ENCODE measurements around the gene CDK14. TPM values are rescaled to one million over a fixed set of nuclear protein-coding genes. Genes with fewer than 3 reads are reported as not detected.

Gene CDK14
- total RNA-seq, 1 donor: 41.0 TPM

GRCh38 chr7:90690159-90690858 is 94.2 kb downstream of the CDK14 start:
- DNase-seq (ENCODE audit: low read depth): no peak
- no peak for TF ChIP-seq CTCF (IDR thresholded peaks at IDR 0.05; ENCODE audit: insufficient read depth, low read depth, low read length)
- H3K4me3 ChIP-seq (ENCODE audit: low read depth, low read length): no peak overlapping the region

- no peak for TF ChIP-seq CTCF (IDR thresholded peaks at IDR 0.05; ENCODE audit: insufficient read depth, low read depth, low read length)
- no peak for DNase-seq (ENCODE audit: low read depth)
- no peak overlapping the region for H3K4me3 ChIP-seq (ENCODE audit: low read depth, low read length)
These were observed 96.3 kb downstream of the CDK14 start for GRCh38 chr7:90692396-90692795.

- TF ChIP-seq CTCF (IDR thresholded peaks at IDR 0.05; ENCODE audit: insufficient read depth, low read depth, low read length): no peak
- no peak for DNase-seq (ENCODE audit: low read depth)
- H3K4me3 ChIP-seq (ENCODE audit: low read depth, low read length): no peak overlapping the region
These were observed 96.8 kb downstream of the CDK14 start for GRCh38 chr7:90692947-90693346.

- TF ChIP-seq CTCF (IDR thresholded peaks at IDR 0.05; ENCODE audit: insufficient read depth, low read depth, low read length): no peak
- H3K4me3 ChIP-seq (ENCODE audit: low read depth, low read length): no peak overlapping the region
- no peak for DNase-seq (ENCODE audit: low read depth)
These were observed 97.8 kb downstream of the CDK14 start for GRCh38 chr7:90693939-90694338.

GRCh38 chr7:90698616-90699015 is 102.5 kb downstream of the CDK14 start:
- no peak for DNase-seq (ENCODE audit: low read depth)
- no peak overlapping the region for H3K4me3 ChIP-seq (ENCODE audit: low read depth, low read length)

GRCh38 chr7:90701021-90701420 is 104.9 kb downstream of the CDK14 start:
- no peak for DNase-seq (ENCODE audit: low read depth)
- peak overlapping the region; percentile 22 for H3K4me3 ChIP-seq (ENCODE audit: low read depth, low read length)

More at GRCh38 chr7:90698616-90699015, 102.5 kb downstream of the CDK14 start:
- TF ChIP-seq CTCF (IDR thresholded peaks at IDR 0.05; ENCODE audit: insufficient read depth, low read depth, low read length): no peak

More at GRCh38 chr7:90701021-90701420, 104.9 kb downstream of the CDK14 start:
- TF ChIP-seq CTCF (IDR thresholded peaks at IDR 0.05; ENCODE audit: insufficient read depth, low read depth, low read length): no peak
